ENCODE data around the gene SNRPD1.

DNA sequence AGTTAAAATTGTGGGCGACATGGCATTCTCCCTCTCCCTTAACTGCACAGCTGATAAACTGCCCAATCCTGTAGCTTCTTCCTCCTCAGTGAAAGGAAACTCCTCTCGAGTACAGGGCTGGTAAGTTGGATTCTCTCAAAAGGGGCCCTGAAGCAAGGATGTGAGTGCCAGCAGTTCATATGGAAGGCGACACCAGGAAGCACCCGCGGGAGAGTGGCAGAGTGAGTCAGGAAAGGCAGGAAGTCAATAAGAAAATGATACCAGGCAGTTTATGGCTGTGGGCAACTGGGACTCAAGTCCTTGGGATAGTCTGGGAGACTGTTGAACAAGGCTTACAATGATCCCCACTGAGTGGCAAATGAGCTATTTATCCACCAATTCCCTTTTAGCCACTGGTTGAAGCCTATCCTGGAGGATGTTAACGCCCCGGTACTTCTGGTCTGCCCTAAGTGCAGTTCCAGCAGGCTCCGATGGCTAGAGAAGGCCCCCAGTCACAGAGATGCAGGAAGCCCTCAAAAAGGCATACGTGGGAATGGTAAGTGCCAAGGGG lies 57.7 kb downstream of the SNRPD1 start:
- TF ChIP-seq, protein P1, sequence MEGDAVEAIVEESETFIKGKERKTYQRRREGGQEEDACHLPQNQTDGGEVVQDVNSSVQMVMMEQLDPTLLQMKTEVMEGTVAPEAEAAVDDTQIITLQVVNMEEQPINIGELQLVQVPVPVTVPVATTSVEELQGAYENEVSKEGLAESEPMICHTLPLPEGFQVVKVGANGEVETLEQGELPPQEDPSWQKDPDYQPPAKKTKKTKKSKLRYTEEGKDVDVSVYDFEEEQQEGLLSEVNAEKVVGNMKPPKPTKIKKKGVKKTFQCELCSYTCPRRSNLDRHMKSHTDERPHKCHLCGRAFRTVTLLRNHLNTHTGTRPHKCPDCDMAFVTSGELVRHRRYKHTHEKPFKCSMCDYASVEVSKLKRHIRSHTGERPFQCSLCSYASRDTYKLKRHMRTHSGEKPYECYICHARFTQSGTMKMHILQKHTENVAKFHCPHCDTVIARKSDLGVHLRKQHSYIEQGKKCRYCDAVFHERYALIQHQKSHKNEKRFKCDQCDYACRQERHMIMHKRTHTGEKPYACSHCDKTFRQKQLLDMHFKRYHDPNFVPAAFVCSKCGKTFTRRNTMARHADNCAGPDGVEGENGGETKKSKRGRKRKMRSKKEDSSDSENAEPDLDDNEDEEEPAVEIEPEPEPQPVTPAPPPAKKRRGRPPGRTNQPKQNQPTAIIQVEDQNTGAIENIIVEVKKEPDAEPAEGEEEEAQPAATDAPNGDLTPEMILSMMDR (IDR thresholded peaks at IDR 0.05), result no peak
- no peak for TF ChIP-seq POLR2A (IDR thresholded peaks at IDR 0.05)
